CD14-positive monocyte (primary cell): ENCODE measurements around the gene RAET1G. TPM values are rescaled to one million over a fixed set of nuclear protein-coding genes. Genes with fewer than 3 reads are reported as not detected.

ENCODE experiments used
- DNase-seq, 3 donors: peaks; one replicate each; pipeline ENCODE4 v3.0.0-alpha.2; 2011 to 2022
- H2AFZ ChIP-seq: 2 replicates; pipeline ENCODE4 v1.6.0; 2012; ENCODE audit warnings: mild to moderate bottlenecking, low read depth, low read length, inconsistent platforms; ENCODE audit not compliant: insufficient read depth, poor library complexity, severe bottlenecking
- H3K27ac ChIP-seq, 2 donors: 1 replicate in 1 of 2; 2 replicates in 1 of 2; pipeline ENCODE4 v1.5.1; 2012 to 2013; ENCODE audit warnings: low read length in 2 of 2, control low read depth in 1 of 2, inconsistent platforms in 1 of 2, low read depth in 1 of 2, mild to moderate bottlenecking in 1 of 2
- H3K27me3 ChIP-seq, 2 donors: one replicate each; pipeline versions ENCODE4 v1.6.0 to v1.6.1; 2011 to 2013; ENCODE audit warnings: low read length in 2 of 2; ENCODE audit not compliant: control insufficient read depth in 2 of 2, insufficient read depth in 2 of 2
- H3K36me3 ChIP-seq, 2 donors: replicated peaks in 1 of 2; 1 replicate in 1 of 2; 2 replicates in 1 of 2; pipeline versions ENCODE4 v1.5.1 to v1.6.1; 2012 to 2013; ENCODE audit warnings: low read length in 2 of 2, control low read depth in 1 of 2, inconsistent platforms in 1 of 2, mild to moderate bottlenecking in 1 of 2; ENCODE audit not compliant: insufficient read depth in 2 of 2, control insufficient read depth in 1 of 2
- H3K4me1 ChIP-seq, 2 donors: 1 replicate in 1 of 2; 2 replicates in 1 of 2; pipeline versions ENCODE4 v1.5.1 to v1.6.1; 2012 to 2013; ENCODE audit warnings: low read length in 2 of 2, control low read depth in 1 of 2, inconsistent platforms in 1 of 2, mild to moderate bottlenecking in 1 of 2, moderate library complexity in 1 of 2; ENCODE audit not compliant: insufficient read depth in 2 of 2, control insufficient read depth in 1 of 2
- H3K4me2 ChIP-seq: replicated peaks from 2 replicates; pipeline ENCODE3; 2012; ENCODE audit warnings: low read length, moderate library complexity, mild to moderate bottlenecking; ENCODE audit not compliant: poor library complexity, severe bottlenecking; ENCODE audit errors: extremely low read depth
- H3K4me3 ChIP-seq, 3 experiments: fragments of 200-600 bp in 1 of 3; sonication (generic) in 1 of 3; replicated peaks in 1 of 3; 1 replicate in 2 of 3; 2 replicates in 1 of 3; pipeline ENCODE4 v1.5.1; 2011 to 2013; ENCODE audit warnings: low read length in 3 of 3, mild to moderate bottlenecking in 3 of 3, control low read depth in 2 of 3, low read depth in 2 of 3, inconsistent platforms in 1 of 3, moderate library complexity in 1 of 3
- H3K79me2 ChIP-seq: 2 replicates; pipeline ENCODE4 v1.6.0; 2012; ENCODE audit warnings: mild to moderate bottlenecking, control low read depth, inconsistent platforms, low read length, moderate library complexity; ENCODE audit not compliant: insufficient read depth
- H3K9ac ChIP-seq: 2 replicates; pipeline ENCODE4 v1.6.0; 2017; ENCODE audit warnings: low read length, mild to moderate bottlenecking; ENCODE audit not compliant: insufficient read depth, poor library complexity, severe bottlenecking
- H3K9me3 ChIP-seq, 2 donors: replicated peaks in 1 of 2; 1 replicate in 1 of 2; 2 replicates in 1 of 2; pipeline versions ENCODE4 v1.5.1 to v1.6.1; 2012 to 2013; ENCODE audit warnings: low read length in 2 of 2, control low read depth in 1 of 2; ENCODE audit not compliant: control insufficient read depth in 1 of 2, insufficient read depth in 1 of 2
- H4K20me1 ChIP-seq: 2 replicates; pipeline ENCODE4 v1.6.0; 2012; ENCODE audit warnings: mild to moderate bottlenecking, low read length, control low read depth, moderate library complexity; ENCODE audit not compliant: insufficient read depth
- H3K27ac Mint-ChIP-seq, 7 donors: one replicate each; pipeline ENCODE4 v1.8.0; 2020; ENCODE audit warnings: mild to moderate bottlenecking in 7 of 7, mixed read lengths in 7 of 7, moderate library complexity in 6 of 7, inconsistent platforms in 2 of 7
- H3K27me3 Mint-ChIP-seq, 3 donors: one replicate each; pipeline ENCODE4 v1.8.0; 2021 to 2022; ENCODE audit warnings: low read depth in 3 of 3, mild to moderate bottlenecking in 3 of 3, mixed read lengths in 3 of 3, moderate library complexity in 3 of 3, inconsistent platforms in 1 of 3
- H3K36me3 Mint-ChIP-seq, 2 donors: one replicate each; pipeline ENCODE4 v1.8.0; 2020; ENCODE audit warnings: mixed read lengths in 2 of 2, inconsistent platforms in 1 of 2, mild to moderate bottlenecking in 1 of 2
- H3K4me1 Mint-ChIP-seq: one replicate; pipeline ENCODE4 v1.8.0; 2020; ENCODE audit warnings: mild to moderate bottlenecking, mixed read lengths
- H3K4me3 Mint-ChIP-seq, 2 donors: one replicate each; pipeline ENCODE4 v1.8.0; 2020; ENCODE audit warnings: mild to moderate bottlenecking in 2 of 2, mixed read lengths in 2 of 2, moderate library complexity in 1 of 2
- H3K9me3 Mint-ChIP-seq, 7 donors: one replicate each; pipeline ENCODE4 v1.8.0; 2020 to 2022; ENCODE audit warnings: mixed read lengths in 7 of 7, mild to moderate bottlenecking in 6 of 7, moderate library complexity in 6 of 7, inconsistent platforms in 2 of 7
- WGBS: methylation state at CpG from one replicate; pipeline ENCODE4 v1.1.5; 2013; ENCODE audit warnings: missing lambda C conversion rate; ENCODE audit not compliant: insufficient coverage; 5-methylcytosine and 5-hydroxymethylcytosine counted together
- intact Hi-C, 2 donors: fragments of 100-400 bp; cut with micrococcal nuclease; formaldehyde crosslinking; loops; one replicate each; pipeline versions ENCODE4 v1.15.0 to v1.15.1; 2023
- polyA plus RNA-seq, 3 donors: library from polyadenylated mRNA; depleted of rRNA in 1 of 3; unstranded in 2 of 3; stranded (reverse) in 1 of 3; fragments of 300-500 nt in 2 of 3; fragments of >200 nt in 1 of 3; fragmentation: Illumina TruSeq in 2 of 3; gene quantifications; 1 replicate in 2 of 3; 2 replicates in 1 of 3; pipeline ENCODE4 v1.2.3, GENCODE V29; 2012 to 2021
- TF ChIP-seq, protein P1 (sequence below): fragments of 200-600 bp; IDR thresholded peaks from one replicate; pipeline ENCODE4 v1.8.0; 2022; ENCODE audit warnings: antibody characterized with exemption, mild to moderate bottlenecking

RAET1G gene
- polyA plus RNA-seq, 3 donors = not detected

- WGBS = 70% methylated on average over 4 of the region's 9 CpGs
- peaks cover 4% of the 10 kb centered on the region for H3K4me1 Mint-ChIP-seq
- intact Hi-C loops = no loop called here
Measured at GRCh38 chr6:149888093-149888492, 34.8 kb downstream of the RAET1G start.

DNA sequence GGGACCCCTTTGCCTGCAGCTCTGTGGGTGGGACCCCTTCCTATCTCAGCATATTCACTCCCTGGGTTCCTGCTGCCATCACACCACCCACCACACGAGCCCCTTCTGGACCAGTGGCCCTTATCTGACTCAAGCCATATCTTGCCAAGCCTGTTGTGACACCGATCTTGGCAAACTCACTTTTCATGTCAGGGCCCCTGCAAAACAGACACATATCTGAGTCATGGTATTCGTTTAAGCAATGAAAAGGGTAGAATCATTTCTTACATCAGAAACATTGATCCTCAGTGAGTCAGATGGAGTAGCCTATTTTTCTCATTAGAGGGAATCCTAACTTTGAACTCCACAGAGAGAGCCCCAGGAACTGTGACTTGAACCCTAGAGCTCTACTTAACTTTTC is 35.6 kb downstream of the RAET1G start:
- H3K4me3 ChIP-seq = no peak overlapping the region
- no peaks in the 10 kb centered on the region for H3K36me3 ChIP-seq
- H3K4me1 Mint-ChIP-seq = peaks cover 4% of the 10 kb centered on the region
- H3K9me3 Mint-ChIP-seq = peaks cover 0 to 3% (median 0%) of the 10 kb centered on the region in 7 donors
- no peaks in the 10 kb centered on the region for H3K4me1 ChIP-seq
- no peaks in the 10 kb centered on the region for H3K36me3 Mint-ChIP-seq
- H4K20me1 ChIP-seq = no peaks in the 10 kb centered on the region
- DNase-seq = no peak
- H3K27me3 ChIP-seq = no peaks in the 10 kb centered on the region
- H2AFZ ChIP-seq = no peak overlapping the region
- H3K4me2 ChIP-seq = no peak overlapping the region
- H3K9ac ChIP-seq = no peak overlapping the region
- H3K79me2 ChIP-seq = no peaks in the 10 kb centered on the region
- no peak overlapping the region for H3K27ac ChIP-seq
- H3K9me3 ChIP-seq = no peaks in the 10 kb centered on the region
- intact Hi-C loops = no loop called here
- no peak overlapping the region for H3K27ac Mint-ChIP-seq
- peaks cover 2 to 8% (median 6%) of the 10 kb centered on the region in 3 donors for H3K27me3 Mint-ChIP-seq
- H3K4me3 Mint-ChIP-seq = no peak overlapping the region
- TF ChIP-seq, protein P1, sequence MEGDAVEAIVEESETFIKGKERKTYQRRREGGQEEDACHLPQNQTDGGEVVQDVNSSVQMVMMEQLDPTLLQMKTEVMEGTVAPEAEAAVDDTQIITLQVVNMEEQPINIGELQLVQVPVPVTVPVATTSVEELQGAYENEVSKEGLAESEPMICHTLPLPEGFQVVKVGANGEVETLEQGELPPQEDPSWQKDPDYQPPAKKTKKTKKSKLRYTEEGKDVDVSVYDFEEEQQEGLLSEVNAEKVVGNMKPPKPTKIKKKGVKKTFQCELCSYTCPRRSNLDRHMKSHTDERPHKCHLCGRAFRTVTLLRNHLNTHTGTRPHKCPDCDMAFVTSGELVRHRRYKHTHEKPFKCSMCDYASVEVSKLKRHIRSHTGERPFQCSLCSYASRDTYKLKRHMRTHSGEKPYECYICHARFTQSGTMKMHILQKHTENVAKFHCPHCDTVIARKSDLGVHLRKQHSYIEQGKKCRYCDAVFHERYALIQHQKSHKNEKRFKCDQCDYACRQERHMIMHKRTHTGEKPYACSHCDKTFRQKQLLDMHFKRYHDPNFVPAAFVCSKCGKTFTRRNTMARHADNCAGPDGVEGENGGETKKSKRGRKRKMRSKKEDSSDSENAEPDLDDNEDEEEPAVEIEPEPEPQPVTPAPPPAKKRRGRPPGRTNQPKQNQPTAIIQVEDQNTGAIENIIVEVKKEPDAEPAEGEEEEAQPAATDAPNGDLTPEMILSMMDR = no peak
- 86% methylated on average over 1 of the region's 3 CpGs for WGBS

More at GRCh38 chr6:149888093-149888492, 34.8 kb downstream of the RAET1G start:
- Histone ChIP-seq H3K9ac (no peak overlapping the region), H3K27me3 (no peaks in the 10 kb centered on the region), H3K79me2 (no peaks in the 10 kb centered on the region), H3K27ac (no peak overlapping the region), H4K20me1 (no peaks in the 10 kb centered on the region), H3K4me2 (no peak overlapping the region), H2AFZ (no peak overlapping the region), H3K4me1 (no peaks in the 10 kb centered on the region), H3K9me3 (no peaks in the 10 kb centered on the region), H3K36me3 (no peaks in the 10 kb centered on the region), H3K4me3 (no peak overlapping the region)
- peaks cover 2 to 7% (median 6%) of the 10 kb centered on the region in 3 donors for H3K27me3 Mint-ChIP-seq
- TF ChIP-seq, protein P1 = no peak
- no peak for DNase-seq
- no peak overlapping the region for H3K27ac Mint-ChIP-seq
- H3K4me3 Mint-ChIP-seq = no peak overlapping the region
- H3K9me3 Mint-ChIP-seq = peaks cover 0 to 3% (median 0%) of the 10 kb centered on the region in 7 donors
- no peaks in the 10 kb centered on the region for H3K36me3 Mint-ChIP-seq
